ENCODE results near the gene KDR.

Gene KDR

GRCh38 chr4:55123791-55124190, 1.6 kb downstream of the KDR start:
- DNase-seq (ENCODE audit: low spot score) = no peak

- no peak for DNase-seq (ENCODE audit: low spot score)
Observed at GRCh38 chr4:55122235-55122634, 3.2 kb downstream of the KDR start.

GRCh38 chr4:55121246-55121645, 4.1 kb downstream of the KDR start:
- DNase-seq (ENCODE audit: low spot score) = no peak

- DNase-seq (ENCODE audit: low spot score) = no peak
Observed at GRCh38 chr4:55118397-55118796, 7.0 kb downstream of the KDR start.

- DNase-seq (ENCODE audit: low spot score) = no peak
Observed at GRCh38 chr4:55117511-55117910, 7.9 kb downstream of the KDR start.

- DNase-seq (ENCODE audit: low spot score) = no peak
Observed at GRCh38 chr4:55116450-55116849, 8.9 kb downstream of the KDR start.

GRCh38 chr4:55111601-55112000, 13.8 kb downstream of the KDR start:
- no peak for DNase-seq (ENCODE audit: low spot score)

- DNase-seq (ENCODE audit: low spot score) = no peak
Observed at GRCh38 chr4:55110131-55110530, 15.3 kb downstream of the KDR start.

- no peak for DNase-seq (ENCODE audit: low spot score)
Observed at GRCh38 chr4:55107054-55107453, 18.3 kb downstream of the KDR start.

GRCh38 chr4:55103224-55103623, 22.2 kb downstream of the KDR start:
- DNase-seq (ENCODE audit: low spot score) = no peak

- DNase-seq (ENCODE audit: low spot score) = no peak
Observed at GRCh38 chr4:55099816-55100215, 25.6 kb downstream of the KDR start.

- DNase-seq (ENCODE audit: low spot score) = no peak
Observed at GRCh38 chr4:55098456-55099204, 26.8 kb downstream of the KDR start.

GRCh38 chr4:55096619-55097018, 28.8 kb downstream of the KDR start:
- DNase-seq (ENCODE audit: low spot score) = no peak

- no peak for DNase-seq (ENCODE audit: low spot score)
Observed at GRCh38 chr4:55096045-55096444, 29.4 kb downstream of the KDR start.

- DNase-seq (ENCODE audit: low spot score) = no peak
Observed at GRCh38 chr4:55092504-55092903, 32.9 kb downstream of the KDR start.

- no peak for DNase-seq (ENCODE audit: low spot score)
Observed at GRCh38 chr4:55089916-55090315, 35.5 kb downstream of the KDR start.

GRCh38 chr4:55087913-55088260, 37.5 kb downstream of the KDR start:
- DNase-seq (ENCODE audit: low spot score) = no peak

- DNase-seq (ENCODE audit: low spot score) = no peak
Observed at GRCh38 chr4:55087009-55087912, 38.1 kb downstream of the KDR start.

GRCh38 chr4:55086578-55086977, 38.8 kb downstream of the KDR start:
- no peak for DNase-seq (ENCODE audit: low spot score)

- no peak for DNase-seq (ENCODE audit: low spot score)
Observed at GRCh38 chr4:55083735-55084134, 41.7 kb downstream of the KDR start.

GRCh38 chr4:55082756-55083155, 42.6 kb downstream of the KDR start:
- DNase-seq (ENCODE audit: low spot score) = no peak

- DNase-seq (ENCODE audit: low spot score) = no peak
Observed at GRCh38 chr4:55080174-55080865, 45.1 kb downstream of the KDR start.

Measured in cerebellar cortex (tissue), 1 donor.